ENCODE results near the gene NYNRIN. TPM values are rescaled to one million over a fixed set of nuclear protein-coding genes. Genes with fewer than 3 reads are reported as not detected.

The NYNRIN gene
- total and polyA plus RNA-seq, 2 donors = 13.5 to 35.4 TPM

- WGBS = 98% methylated on average over 3 of the region's 3 CpGs
- H3K4me1 ChIP-seq (ENCODE audit: insufficient read depth) = no peaks in the 10 kb centered on the region
- no peak overlapping the region for H3K27ac ChIP-seq (ENCODE audit: low read depth)
- H3K36me3 ChIP-seq (ENCODE audit: insufficient read depth) = no peaks in the 10 kb centered on the region
- H3K4me3 ChIP-seq (ENCODE audit: low read depth, low read length) = no peak overlapping the region
- no peak for DNase-seq (ENCODE audit: extremely low spot score)
Observed at GRCh38 chr14:24465368-24465767, 66.6 kb downstream of the NYNRIN start.

- Histone ChIP-seq H3K27ac (ENCODE audit: low read depth) (no peak overlapping the region), H3K4me3 (ENCODE audit: low read depth, low read length) (no peak overlapping the region), H3K4me1 (ENCODE audit: insufficient read depth) (no peaks in the 10 kb centered on the region), H3K36me3 (ENCODE audit: insufficient read depth) (no peaks in the 10 kb centered on the region)
- WGBS = 87% methylated on average over 3 of the region's 3 CpGs
- DNase-seq (ENCODE audit: extremely low spot score) = no peak
Observed at GRCh38 chr14:24465805-24466204, 67.0 kb downstream of the NYNRIN start.

Small RNA genes within 50 kb of the gene (small RNA-seq; reads per million reads assigned to genes)
- not detected for gene RF00026

Other genes starting within 250 kb of the NYNRIN start
- 56.8 TPM for gene IRF9, start 237.7 kb upstream of the NYNRIN start, total RNA-seq
- 106 TPM for gene IRF9, start 237.7 kb upstream of the NYNRIN start, polyA plus RNA-seq
- gene REC8, start 226.9 kb upstream of the NYNRIN start, total RNA-seq = 5.8 TPM
- gene REC8, start 226.9 kb upstream of the NYNRIN start, polyA plus RNA-seq = 8.5 TPM
- gene IPO4, start 210.2 kb upstream of the NYNRIN start, total RNA-seq = 9.8 TPM
- 24.3 TPM for gene IPO4, start 210.2 kb upstream of the NYNRIN start, polyA plus RNA-seq
- gene TM9SF1, start 203.6 kb upstream of the NYNRIN start, total RNA-seq = 30.4 TPM
- gene TM9SF1, start 203.6 kb upstream of the NYNRIN start, polyA plus RNA-seq = 48.1 TPM
- gene TSSK4, start 193.3 kb upstream of the NYNRIN start, total RNA-seq = 0.26 TPM
- 0.11 TPM for gene TSSK4, start 193.3 kb upstream of the NYNRIN start, polyA plus RNA-seq
- 22.5 TPM for gene CHMP4A, start 185.5 kb upstream of the NYNRIN start, total RNA-seq
- 111 TPM for gene CHMP4A, start 185.5 kb upstream of the NYNRIN start, polyA plus RNA-seq
- gene MDP1, start 182.9 kb upstream of the NYNRIN start, total RNA-seq = 15.1 TPM
- gene MDP1, start 182.9 kb upstream of the NYNRIN start, polyA plus RNA-seq = 29.1 TPM
- 73.8 TPM for gene NEDD8, start 166.6 kb upstream of the NYNRIN start, total RNA-seq
- gene NEDD8, start 166.6 kb upstream of the NYNRIN start, polyA plus RNA-seq = 220 TPM
- gene GMPR2, start 166.1 kb upstream of the NYNRIN start, total RNA-seq = 44.9 TPM
- 63.1 TPM for gene GMPR2, start 166.1 kb upstream of the NYNRIN start, polyA plus RNA-seq
- 35.1 TPM for gene TINF2, start 156.4 kb upstream of the NYNRIN start, total RNA-seq
- 68.7 TPM for gene TINF2, start 156.4 kb upstream of the NYNRIN start, polyA plus RNA-seq
- 1.2 TPM for gene TGM1, start 135.8 kb upstream of the NYNRIN start, total RNA-seq
- 0.65 TPM for gene TGM1, start 135.8 kb upstream of the NYNRIN start, polyA plus RNA-seq
- 9.5 TPM for gene RABGGTA, start 127.4 kb upstream of the NYNRIN start, total RNA-seq
- gene RABGGTA, start 127.4 kb upstream of the NYNRIN start, polyA plus RNA-seq = 23.4 TPM
- 10.4 TPM for gene DHRS1, start 99.2 kb upstream of the NYNRIN start, total RNA-seq
- 33.4 TPM for gene DHRS1, start 99.2 kb upstream of the NYNRIN start, polyA plus RNA-seq
- gene NOP9, start 99.2 kb upstream of the NYNRIN start, total RNA-seq = 12.8 TPM
- gene NOP9, start 99.2 kb upstream of the NYNRIN start, polyA plus RNA-seq = 18.0 TPM
- 7.3 TPM for gene CIDEB, start 91.0 kb upstream of the NYNRIN start, total RNA-seq
- gene CIDEB, start 91.0 kb upstream of the NYNRIN start, polyA plus RNA-seq = 12.8 TPM
- gene LTB4R2, start 88.9 kb upstream of the NYNRIN start, total RNA-seq = 4.0 TPM
- gene LTB4R2, start 88.9 kb upstream of the NYNRIN start, polyA plus RNA-seq = 2.8 TPM
- 2.3 TPM for gene LTB4R, start 87.5 kb upstream of the NYNRIN start, total RNA-seq
- gene LTB4R, start 87.5 kb upstream of the NYNRIN start, polyA plus RNA-seq = 6.0 TPM
- 12.6 TPM for gene ADCY4, start 63.9 kb upstream of the NYNRIN start, total RNA-seq
- 28.7 TPM for gene ADCY4, start 63.9 kb upstream of the NYNRIN start, polyA plus RNA-seq
- 4.4 TPM for gene RIPK3, start 59.0 kb upstream of the NYNRIN start, total RNA-seq
- gene RIPK3, start 59.0 kb upstream of the NYNRIN start, polyA plus RNA-seq = 7.8 TPM
- 41.8 TPM for gene NFATC4, start 30.8 kb upstream of the NYNRIN start, total RNA-seq
- 136 TPM for gene NFATC4, start 30.8 kb upstream of the NYNRIN start, polyA plus RNA-seq
- 1.8 TPM for gene CBLN3, start 30.7 kb downstream of the NYNRIN start, total RNA-seq
- 5.9 TPM for gene CBLN3, start 30.7 kb downstream of the NYNRIN start, polyA plus RNA-seq
- gene KHNYN, start 31.0 kb downstream of the NYNRIN start, total RNA-seq = 51.4 TPM
- 37.5 TPM for gene KHNYN, start 31.0 kb downstream of the NYNRIN start, polyA plus RNA-seq
- 12.3 TPM for gene SDR39U1, start 43.8 kb downstream of the NYNRIN start, total RNA-seq
- 70.9 TPM for gene SDR39U1, start 43.8 kb downstream of the NYNRIN start, polyA plus RNA-seq
- gene CMA1, start 109.3 kb downstream of the NYNRIN start, total RNA-seq = 3.2 TPM
- 2.1 TPM for gene CMA1, start 109.3 kb downstream of the NYNRIN start, polyA plus RNA-seq
- gene CTSG, start 177.2 kb downstream of the NYNRIN start, total RNA-seq = 9.8 TPM
- gene CTSG, start 177.2 kb downstream of the NYNRIN start, polyA plus RNA-seq = 5.4 TPM
- not detected for gene GZMH, start 210.7 kb downstream of the NYNRIN start, total RNA-seq
- 0.34 TPM for gene GZMH, start 210.7 kb downstream of the NYNRIN start, polyA plus RNA-seq
- gene GZMB, start 235.2 kb downstream of the NYNRIN start, total RNA-seq = not detected
- gene GZMB, start 235.2 kb downstream of the NYNRIN start, polyA plus RNA-seq = 0.49 TPM